Lung (tissue), 12 donors: ENCODE results near the gene ADAMTS9. TPM values are rescaled to one million over a fixed set of nuclear protein-coding genes. Genes with fewer than 3 reads are reported as not detected.
A peak's percentile ranks its signal among the peaks of the same experiment; 100 is the strongest.

Source experiments
- ATAC-seq: fragments of 200-7000 bp; cut with Tn5 transposase; one replicate; pipeline ENCODE4 v1.9.1; 2020; ENCODE audit warnings: moderate number of reproducible peaks; ENCODE audit not compliant: insufficient read depth, low FRiP score
- DNase-seq, 3 donors: peaks; one replicate each; pipeline ENCODE4 v3.0.0-alpha.2; 2013 to 2017
- H3K27ac ChIP-seq, 2 donors: one replicate each; pipeline ENCODE4 v1.5.1; 2013; ENCODE audit warnings: mild to moderate bottlenecking in 2 of 2, moderate library complexity in 2 of 2, control low read depth in 1 of 2, inconsistent platforms in 1 of 2, low read depth in 1 of 2, low read length in 1 of 2
- H3K27me3 ChIP-seq, 3 donors: one replicate each; pipeline ENCODE4 v1.5.1; 2013; ENCODE audit warnings: low read length in 2 of 3; ENCODE audit not compliant: control insufficient read depth in 3 of 3, insufficient read depth in 3 of 3
- H3K36me3 ChIP-seq, 4 donors: one replicate each; pipeline ENCODE4 v1.5.1; 2013; ENCODE audit warnings: low read length in 4 of 4, mild to moderate bottlenecking in 1 of 4, moderate library complexity in 1 of 4; ENCODE audit not compliant: control insufficient read depth in 4 of 4, insufficient read depth in 4 of 4
- H3K4me1 ChIP-seq, 5 donors: one replicate each; pipeline ENCODE4 v1.5.1; 2013; ENCODE audit warnings: low read length in 5 of 5, mild to moderate bottlenecking in 2 of 5, moderate library complexity in 1 of 5; ENCODE audit not compliant: control insufficient read depth in 5 of 5, insufficient read depth in 5 of 5
- H3K4me3 ChIP-seq: one replicate; pipeline ENCODE4 v1.5.1; 2013; ENCODE audit warnings: mild to moderate bottlenecking, control low read depth, moderate library complexity
- H3K9ac ChIP-seq, 2 donors: one replicate each; pipeline ENCODE4 v1.5.1; 2013; ENCODE audit warnings: low read length in 2 of 2, control low read depth in 1 of 2; ENCODE audit not compliant: insufficient read depth in 1 of 2
- H3K9me3 ChIP-seq, 4 donors: one replicate each; pipeline ENCODE4 v1.5.1; 2013; ENCODE audit warnings: low read length in 3 of 4, mild to moderate bottlenecking in 1 of 4, moderate library complexity in 1 of 4; ENCODE audit not compliant: control insufficient read depth in 4 of 4, insufficient read depth in 3 of 4
- CTCF ChIP-seq: IDR thresholded peaks from 2 replicates; pipeline ENCODE4 v1.5.1; 2012; ENCODE audit warnings: mild to moderate bottlenecking; ENCODE audit errors: control extremely low read depth, extremely low read depth
- WGBS, 2 donors: extraction: QIAGEN DNeasy Blood & Tissue Kit; methylation state at CpG; one replicate each; pipeline ENCODE4 v1.1.7; 2013; 5-methylcytosine and 5-hydroxymethylcytosine counted together
- polyA plus RNA-seq, 2 donors: library from polyadenylated mRNA; stranded (reverse); fragments of 200-250 nt; gene quantifications; one replicate each; pipeline ENCODE4 v1.2.1, GENCODE V29; 2013
- total RNA-seq, 2 donors: library from RNA; depleted of rRNA in 1 of 2; stranded (reverse); fragments of >200 nt in 1 of 2; gene quantifications; one replicate each; pipeline ENCODE4 v1.2.1, GENCODE V29; 2014 to 2021
- donor health status: control.
- donor health status: control.
- donor health status: Bipolar disorder and iron deficiency.
- donor health status: healthy.
- donor health status: DM: yes; HTN: yes; CAD: no.

The ADAMTS9 gene
- total and polyA plus RNA-seq, 4 donors = 29.9 to 75.6 (median 42.9) TPM

GRCh38 chr3:64674591-64675076 is 13.2 kb downstream of the ADAMTS9 start:
- H3K9me3 ChIP-seq = no peaks in the 10 kb centered on the region
- TF ChIP-seq CTCF = no peak
- ATAC-seq (no peak), DNase-seq (peak; percentile 47 to 69 (median 56))
- H3K4me3 ChIP-seq = no peak overlapping the region
- H3K27me3 ChIP-seq = no peaks in the 10 kb centered on the region
- H3K4me1 ChIP-seq = peaks cover 4 to 31% (median 5%) of the 10 kb centered on the region in 5 donors
- peak overlapping the region in 1 of 2 donors; percentile 19 for H3K9ac ChIP-seq
- peaks cover 5 to 23% (median 14%) of the 10 kb centered on the region in 4 donors for H3K36me3 ChIP-seq
- H3K27ac ChIP-seq = no peak overlapping the region
- 80 to 87% methylated on average over 4 of the region's 4 CpGs for WGBS, 2 donors

- peaks cover 5 to 15% (median 10%) of the 10 kb centered on the region in 4 donors for H3K36me3 ChIP-seq
- H3K27ac ChIP-seq = no peak overlapping the region
- H3K9me3 ChIP-seq = no peaks in the 10 kb centered on the region
- H3K9ac ChIP-seq = no peak overlapping the region
- 88 to 92% methylated on average over 7 of the region's 7 CpGs for WGBS, 2 donors
- H3K4me3 ChIP-seq = no peak overlapping the region
- peaks cover 4 to 29% (median 5%) of the 10 kb centered on the region in 5 donors for H3K4me1 ChIP-seq
- H3K27me3 ChIP-seq = no peaks in the 10 kb centered on the region
- no peak for DNase-seq
- no peak for ATAC-seq
- no peak for TF ChIP-seq CTCF
Measured at GRCh38 chr3:64673159-64673715, 14.6 kb downstream of the ADAMTS9 start.

GRCh38 chr3:64668582-64669510 is 19.0 kb downstream of the ADAMTS9 start:
- Histone ChIP-seq H3K4me3 (no peak overlapping the region), H3K27me3 (no peaks in the 10 kb centered on the region), H3K27ac (no peak overlapping the region), H3K9me3 (peaks cover 0 to 2% (median 0%) of the 10 kb centered on the region in 4 donors), H3K4me1 (peaks cover 0 to 18% (median 5%) of the 10 kb centered on the region in 5 donors), H3K9ac (no peak overlapping the region), H3K36me3 (peaks cover 0 to 8% (median under 1%) of the 10 kb centered on the region in 4 donors)
- DNase-seq (no peak), ATAC-seq (no peak)
- WGBS, 2 donors = 84 to 91% methylated on average over 10 of the region's 10 CpGs
- TF ChIP-seq CTCF = no peak
